ENCODE results near the gene MARK2. TPM values are rescaled to one million over a fixed set of nuclear protein-coding genes. Genes with fewer than 3 reads are reported as not detected.
A peak's percentile ranks its signal among the peaks of the same experiment; 100 is the strongest.

Gene MARK2
- total RNA-seq, 1 donor from 2014 or later, result 44.9 TPM

DNA sequence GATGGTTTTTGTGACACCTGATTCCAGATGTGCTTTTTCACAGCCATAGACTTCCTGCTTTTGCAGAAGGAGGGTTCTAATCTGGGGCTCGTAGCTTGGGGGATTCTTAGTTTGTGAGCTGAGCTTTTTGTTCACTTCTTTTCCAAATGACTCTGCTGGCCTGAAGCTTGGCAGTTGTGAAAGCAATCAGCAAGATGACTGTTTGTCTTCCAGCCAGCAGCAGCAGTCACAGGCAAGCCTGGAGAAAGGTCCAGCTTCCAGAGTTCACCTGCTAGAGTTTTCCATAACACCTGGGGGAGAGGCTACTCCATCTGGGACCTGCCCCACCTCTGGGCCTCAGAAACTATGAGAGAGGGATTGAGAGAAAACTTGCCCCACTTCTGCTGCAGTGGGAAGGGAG lies 4.1 kb downstream of the MARK2 start:
- Histone ChIP-seq H3K27ac (peak overlapping the region; percentile 13), H3K4me3 (no peak overlapping the region), H3K36me3 (peaks cover 28% of the 10 kb centered on the region), H3K4me1 (peaks cover 84% of the 10 kb centered on the region), H3K9me3 (no peaks in the 10 kb centered on the region), H3K27me3 (ENCODE audit: low read depth) (no peaks in the 10 kb centered on the region)
- intact Hi-C loops (cut with DNase I), result no loop called here
- DNase-seq (no peak), ATAC-seq (no peak)
- TF ChIP-seq CTCF (IDR thresholded peaks at IDR 0.05), result no peak

DNA sequence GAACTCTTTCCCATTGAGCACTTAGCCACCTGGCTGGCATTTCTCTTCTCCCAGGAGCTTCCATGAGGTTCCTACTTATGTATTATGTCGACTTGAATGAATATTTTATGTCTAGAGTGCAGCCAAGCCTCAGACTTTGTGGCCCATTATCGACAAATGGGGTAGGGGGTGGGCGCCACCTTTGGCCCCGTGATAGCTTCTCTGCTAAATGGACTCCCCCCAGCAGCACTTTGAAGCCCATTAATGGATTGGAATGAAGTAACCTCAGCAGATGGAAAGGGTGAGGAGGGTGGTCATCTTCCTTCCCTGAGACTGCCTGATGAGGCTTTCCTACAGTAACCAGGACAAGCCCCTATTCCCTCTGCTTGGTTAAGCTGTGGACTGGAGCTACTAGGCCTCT lies 5.9 kb downstream of the MARK2 start:
- Histone ChIP-seq H3K27me3 (ENCODE audit: low read depth) (no peaks in the 10 kb centered on the region), H3K4me3 (no peak overlapping the region), H3K27ac (no peak overlapping the region), H3K9me3 (no peaks in the 10 kb centered on the region), H3K36me3 (peaks cover 28% of the 10 kb centered on the region), H3K4me1 (peaks cover 82% of the 10 kb centered on the region)
- DNase-seq (no peak), ATAC-seq (no peak)
- TF ChIP-seq CTCF (IDR thresholded peaks at IDR 0.05), result no peak
- intact Hi-C loops (cut with DNase I), result no loop called here

DNA sequence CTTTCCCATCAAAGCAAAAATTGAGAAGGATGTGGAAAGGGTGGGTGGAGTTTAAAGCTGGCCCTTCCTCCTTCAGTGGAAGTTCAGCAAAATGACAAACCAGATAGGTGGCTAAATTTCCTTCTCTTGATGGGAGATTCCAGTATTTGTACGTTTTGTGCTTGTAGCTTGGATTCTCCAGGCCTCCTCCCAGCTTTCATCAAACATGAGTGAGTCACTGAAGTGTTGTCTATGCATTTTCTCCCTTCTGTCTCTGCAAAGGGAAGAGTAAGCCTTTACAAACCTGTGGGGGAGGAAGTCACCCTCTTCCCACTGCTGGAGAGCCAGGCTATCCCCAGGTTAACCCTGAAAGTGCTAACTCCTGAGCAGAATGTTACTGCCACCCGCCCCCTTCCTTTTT lies 6.4 kb downstream of the MARK2 start:
- H3K27ac ChIP-seq, result no peak overlapping the region
- peaks cover 78% of the 10 kb centered on the region for H3K4me1 ChIP-seq
- no peak overlapping the region for H3K4me3 ChIP-seq
- peaks cover 28% of the 10 kb centered on the region for H3K36me3 ChIP-seq
- ATAC-seq, result peak in 1 of 2 donors; percentile 3
- H3K9me3 ChIP-seq, result no peaks in the 10 kb centered on the region
- TF ChIP-seq CTCF (IDR thresholded peaks at IDR 0.05), result no peak
- DNase-seq, result no peak
- intact Hi-C loops (cut with DNase I), result no loop called here
- no peaks in the 10 kb centered on the region for H3K27me3 ChIP-seq (ENCODE audit: low read depth)

- Histone ChIP-seq H3K4me3 (no peak overlapping the region), H3K9me3 (no peaks in the 10 kb centered on the region), H3K27ac (no peak overlapping the region), H3K27me3 (ENCODE audit: low read depth) (no peaks in the 10 kb centered on the region), H3K4me1 (peaks cover 78% of the 10 kb centered on the region), H3K36me3 (peaks cover 28% of the 10 kb centered on the region)
- no peak for ATAC-seq
- no peak for DNase-seq
- no peak for TF ChIP-seq CTCF (IDR thresholded peaks at IDR 0.05)
- intact Hi-C loops (cut with DNase I), result no loop called here
Measured at GRCh38 chr11:63845911-63846310, 7.0 kb downstream of the MARK2 start.

DNA sequence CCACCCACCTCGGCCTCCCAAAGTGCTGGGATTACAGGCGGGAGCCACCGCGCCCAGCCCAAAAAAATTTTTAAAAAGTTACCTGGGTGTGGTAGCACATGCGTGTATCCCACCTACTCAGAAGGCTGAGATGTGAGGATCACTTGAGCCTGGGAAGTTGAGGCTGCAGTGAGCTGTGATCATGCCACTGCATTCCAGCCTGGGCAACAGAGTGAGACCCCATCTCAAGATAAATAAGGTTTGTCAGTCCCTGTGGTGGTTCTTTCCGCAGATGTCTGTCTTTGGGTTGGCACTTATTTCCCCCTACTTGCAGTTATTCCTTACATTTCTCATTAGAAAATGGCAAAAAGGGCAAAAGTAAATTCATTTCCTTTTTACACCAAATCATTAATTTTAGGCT lies 8.0 kb downstream of the MARK2 start:
- no peaks in the 10 kb centered on the region for H3K9me3 ChIP-seq
- DNase-seq (no peak), ATAC-seq (no peak)
- TF ChIP-seq CTCF (IDR thresholded peaks at IDR 0.05), result no peak
- peaks cover 78% of the 10 kb centered on the region for H3K4me1 ChIP-seq
- H3K4me3 ChIP-seq, result no peak overlapping the region
- H3K27me3 ChIP-seq (ENCODE audit: low read depth), result no peaks in the 10 kb centered on the region
- peaks cover 25% of the 10 kb centered on the region for H3K36me3 ChIP-seq
- intact Hi-C loops (cut with DNase I), result no loop called here
- peak overlapping the region; percentile 28 for H3K27ac ChIP-seq

DNA sequence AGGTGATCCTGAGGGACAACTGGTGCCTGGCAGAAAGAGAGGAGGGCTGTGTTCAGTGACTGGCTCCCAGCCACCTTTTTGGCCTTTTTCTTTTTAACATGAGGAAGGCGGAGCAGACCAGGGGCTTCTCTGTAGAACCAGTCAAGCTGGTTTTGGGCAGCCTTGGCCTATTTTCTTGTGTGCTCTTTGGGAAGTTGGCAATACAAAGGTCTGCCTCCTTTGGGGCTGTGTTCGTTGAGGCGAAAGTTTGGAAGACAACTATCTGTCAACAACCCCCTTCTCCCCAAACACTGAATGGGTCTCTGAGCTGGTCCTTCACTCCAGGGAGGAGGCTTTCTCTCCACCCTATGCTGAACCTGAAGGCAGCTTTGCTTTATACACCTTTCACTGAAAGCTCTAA lies 8.5 kb downstream of the MARK2 start:
- no peaks in the 10 kb centered on the region for H3K27me3 ChIP-seq (ENCODE audit: low read depth)
- intact Hi-C loops (cut with DNase I), result no loop called here
- peak overlapping the region; percentile 28 for H3K27ac ChIP-seq
- H3K9me3 ChIP-seq, result no peaks in the 10 kb centered on the region
- TF ChIP-seq CTCF (IDR thresholded peaks at IDR 0.05), result no peak
- peaks cover 21% of the 10 kb centered on the region for H3K36me3 ChIP-seq
- DNase-seq (no peak), ATAC-seq (peak; percentile 72 to 80)
- H3K4me1 ChIP-seq, result peaks cover 75% of the 10 kb centered on the region
- no peak overlapping the region for H3K4me3 ChIP-seq

All from lower lobe of right lung (tissue), 2 donors.